ENCODE measurements around the gene VAC14.

- TF ChIP-seq CTCF (IDR thresholded peaks at IDR 0.05; ENCODE audit: poor library complexity, severe bottlenecking) (no peak), POLR2AphosphoS5 (IDR thresholded peaks at IDR 0.05) (no peak)
Measured at GRCh38 chr16:70709942-70710341, 91.0 kb downstream of the VAC14 start.
